Activated CD4-positive, alpha-beta T cell treated with anti-CD3 and anti-CD28 coated beads, Interleukin-2, amount 50 U/mL, for 16 hours (primary cell): ENCODE results near the gene KDM8.
"Not testable (repeated sequence)": the region's sequence is repeated elsewhere in the genome, so short reads cannot be mapped to it uniquely, and the experiment has no call there.

Experiments
- DNase-seq: peaks from one replicate; pipeline ENCODE4 v3.0.0-alpha.2; 2020

KDM8 gene

GRCh38 chr16:27245276-27246172 is 42.2 kb downstream of the KDM8 start:
- peak; percentile 85 for DNase-seq

- no peak for DNase-seq
Measured at GRCh38 chr16:27246439-27246838, 43.1 kb downstream of the KDM8 start.

- not testable (repeated sequence) for DNase-seq
Measured at GRCh38 chr16:27247076-27247475, 43.8 kb downstream of the KDM8 start.

- no peak for DNase-seq
Measured at GRCh38 chr16:27248036-27248435, 44.7 kb downstream of the KDM8 start.

- not testable (repeated sequence) for DNase-seq
Measured at GRCh38 chr16:27248886-27249285, 45.6 kb downstream of the KDM8 start.

- no peak for DNase-seq
Measured at GRCh38 chr16:27251541-27252205, 48.3 kb downstream of the KDM8 start.

GRCh38 chr16:27252206-27252585 is 48.9 kb downstream of the KDM8 start:
- no peak for DNase-seq

- peak; percentile 48 for DNase-seq
Measured at GRCh38 chr16:27253526-27253930, 50.2 kb downstream of the KDM8 start.

- DNase-seq, result peak; percentile 61
Measured at GRCh38 chr16:27254262-27254811, 51.0 kb downstream of the KDM8 start.

GRCh38 chr16:27256861-27257260 is 53.5 kb downstream of the KDM8 start:
- no peak for DNase-seq

GRCh38 chr16:27257271-27257670 is 53.9 kb downstream of the KDM8 start:
- no peak for DNase-seq

- DNase-seq, result no peak
Measured at GRCh38 chr16:27258241-27258734, 55.0 kb downstream of the KDM8 start.

- no peak for DNase-seq
Measured at GRCh38 chr16:27259710-27260109, 56.4 kb downstream of the KDM8 start.

GRCh38 chr16:27262904-27263423 is 59.6 kb downstream of the KDM8 start:
- DNase-seq, result not testable (repeated sequence)

GRCh38 chr16:27264151-27264550 is 60.8 kb downstream of the KDM8 start:
- DNase-seq, result no peak

- no peak for DNase-seq
Measured at GRCh38 chr16:27265982-27266381, 62.7 kb downstream of the KDM8 start.

- no peak for DNase-seq
Measured at GRCh38 chr16:27267037-27267677, 63.8 kb downstream of the KDM8 start.

- peak; percentile 98 for DNase-seq
Measured at GRCh38 chr16:27268376-27269299, 65.3 kb downstream of the KDM8 start, which contains the start of gene NSMCE1. Gene NSMCE1, minus strand, starts transcription at chr16:27268772. Its CDS starts 11,202 bp downstream, at chr16:27257570.

GRCh38 chr16:27269300-27270150 is 66.2 kb downstream of the KDM8 start:
- DNase-seq, result no peak

GRCh38 chr16:27270349-27270748 is 67.0 kb downstream of the KDM8 start:
- DNase-seq, result peak; percentile 56
